ENCODE measurements around the gene CEMIP2.

GRCh38 chr9:71767163-71767775 is 1.0 kb downstream of the CEMIP2 start:
- TF ChIP-seq CTCF (conservative IDR thresholded peaks at IDR 0.05) (no peak), ZFX (IDR thresholded peaks at IDR 0.05) (no peak)

Measured in C4-2B (cell line).